NCI-H1436 (cell line): Measurements from ENCODE around the gene PCNT.
"Not testable (repeated sequence)": the region's sequence is repeated elsewhere in the genome, so short reads cannot be mapped to it uniquely, and the experiment has no call there.

Source experiments
- DNase-seq: peaks from one replicate; lab custom pipeline; 2025; lab: John Stamatoyannopoulos, UW

PCNT gene

GRCh38 chr21:46384556-46384955 is 60.6 kb downstream of the PCNT start:
- no peak for DNase-seq

- no peak for DNase-seq
These were observed 62.1 kb downstream of the PCNT start for GRCh38 chr21:46385846-46386733.

GRCh38 chr21:46386734-46387088 is 62.8 kb downstream of the PCNT start:
- no peak for DNase-seq

GRCh38 chr21:46388206-46388880 is 64.4 kb downstream of the PCNT start:
- no peak for DNase-seq

DNA sequence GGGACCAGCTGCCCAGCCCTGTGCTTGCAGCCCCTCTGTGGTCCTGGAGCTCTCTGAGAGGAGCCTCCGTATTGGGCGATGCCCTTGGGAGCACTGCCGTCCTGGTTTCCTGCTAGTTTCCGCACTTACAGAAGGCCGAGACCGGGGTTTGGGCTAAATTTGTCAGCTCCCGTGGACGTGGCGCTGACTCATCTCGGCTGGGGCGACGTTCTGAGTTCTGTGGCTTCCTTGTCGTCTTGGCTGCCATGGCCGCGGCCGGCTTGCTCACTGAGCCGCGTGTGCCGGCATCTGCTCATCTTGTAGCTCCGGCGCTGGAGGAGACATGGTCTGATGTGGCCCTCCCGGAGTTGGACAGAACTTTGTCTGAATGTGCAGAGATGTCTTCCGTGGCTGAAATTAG is 64.9 kb downstream of the PCNT start:
- DNase-seq, result no peak

GRCh38 chr21:46390603-46391545 is 66.9 kb downstream of the PCNT start:
- no peak for DNase-seq

- DNase-seq, result no peak
These were observed 67.8 kb downstream of the PCNT start for GRCh38 chr21:46391773-46392172.

DNA sequence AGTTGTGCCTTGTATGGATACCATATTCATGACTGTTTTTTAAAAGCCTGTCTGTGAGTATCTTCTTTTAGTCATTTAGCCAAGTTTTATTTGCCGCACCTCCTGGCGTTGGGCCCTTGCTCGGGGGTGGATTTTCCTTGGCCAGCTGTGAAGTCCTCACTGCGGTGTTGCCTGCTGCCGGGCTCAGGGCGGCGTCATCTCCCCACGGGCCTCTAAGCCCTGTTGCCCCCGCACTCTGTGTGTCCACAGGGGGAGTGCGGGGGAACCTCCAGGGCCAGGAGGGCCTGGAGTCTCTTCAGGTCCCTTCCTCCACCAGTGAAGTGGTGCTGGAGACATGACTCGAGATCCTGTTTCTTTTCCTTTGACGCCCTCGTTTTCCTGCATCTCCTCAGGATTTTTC is 69.0 kb downstream of the PCNT start:
- DNase-seq, result no peak

DNA sequence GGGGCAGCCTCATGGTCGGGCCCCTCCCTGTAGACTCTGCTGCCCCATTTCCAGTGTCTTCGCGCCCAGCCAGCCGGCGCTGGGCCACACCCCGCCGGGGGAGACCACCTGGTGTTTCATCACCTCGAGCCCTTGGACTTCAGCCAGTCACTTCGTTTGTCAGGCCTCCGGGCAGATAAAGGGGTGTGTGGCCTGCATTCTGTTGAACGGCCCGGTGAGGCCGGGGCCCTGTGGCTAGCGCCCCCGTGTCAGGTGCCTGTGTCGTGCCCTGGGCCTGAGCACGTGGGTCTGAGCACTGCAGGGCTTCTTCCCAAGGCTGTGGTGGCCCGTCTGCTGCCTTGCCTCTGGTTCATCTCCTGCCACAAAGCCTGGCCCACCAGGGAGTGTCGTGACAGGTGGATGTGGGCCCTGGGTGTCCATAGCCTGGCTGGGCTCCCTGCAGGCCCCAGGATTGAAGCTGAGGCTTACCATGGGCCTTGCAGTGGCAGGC is 69.5 kb downstream of the PCNT start:
- DNase-seq, result no peak

GRCh38 chr21:46393941-46394594 is 70.1 kb downstream of the PCNT start:
- no peak for DNase-seq

GRCh38 chr21:46394595-46395104 is 70.7 kb downstream of the PCNT start:
- DNase-seq, result peak; percentile 25

- no peak for DNase-seq
These were observed 73.4 kb downstream of the PCNT start for GRCh38 chr21:46397211-46397905.

- DNase-seq, result no peak
These were observed 74.0 kb downstream of the PCNT start for GRCh38 chr21:46397993-46398392.

- DNase-seq, result no peak
These were observed 75.2 kb downstream of the PCNT start for GRCh38 chr21:46399129-46399528.

- no peak for DNase-seq
These were observed 75.7 kb downstream of the PCNT start for GRCh38 chr21:46399686-46400085.

DNA sequence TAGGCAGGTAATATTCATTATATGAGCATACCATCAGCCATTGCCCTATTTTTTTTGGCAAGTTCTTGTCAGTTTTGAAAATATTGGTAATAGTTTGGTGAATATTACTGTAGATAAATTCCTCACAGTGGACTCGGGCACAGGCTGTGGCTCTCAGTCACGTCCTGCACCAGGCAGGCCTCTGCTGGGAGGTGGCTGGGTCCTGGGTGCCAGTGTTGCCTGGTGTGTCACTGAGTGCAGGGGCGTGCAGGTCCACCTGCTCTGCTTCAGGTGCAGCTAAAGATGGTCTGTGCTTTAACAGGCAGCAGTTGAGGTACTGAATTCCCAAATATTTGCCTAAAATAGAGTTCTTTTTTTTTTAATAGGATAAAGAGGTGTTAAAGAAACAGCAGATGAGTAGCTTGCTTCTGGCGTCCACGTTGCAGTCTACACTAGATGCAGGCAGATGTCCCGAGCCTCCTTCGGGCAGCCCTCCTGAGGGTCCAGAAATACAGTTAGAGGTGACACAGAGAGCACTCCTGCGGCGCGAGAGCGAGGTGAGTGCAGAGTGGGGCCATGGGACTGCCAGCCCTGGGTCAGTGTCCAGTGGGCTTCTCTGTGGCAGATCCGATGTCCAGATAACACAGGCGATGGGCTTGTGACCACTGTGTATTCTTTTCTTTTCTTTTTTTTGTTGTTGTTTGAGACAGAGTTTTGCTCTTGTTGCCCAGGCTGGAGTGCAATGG is 77.4 kb downstream of the PCNT start:
- no peak for DNase-seq

DNA sequence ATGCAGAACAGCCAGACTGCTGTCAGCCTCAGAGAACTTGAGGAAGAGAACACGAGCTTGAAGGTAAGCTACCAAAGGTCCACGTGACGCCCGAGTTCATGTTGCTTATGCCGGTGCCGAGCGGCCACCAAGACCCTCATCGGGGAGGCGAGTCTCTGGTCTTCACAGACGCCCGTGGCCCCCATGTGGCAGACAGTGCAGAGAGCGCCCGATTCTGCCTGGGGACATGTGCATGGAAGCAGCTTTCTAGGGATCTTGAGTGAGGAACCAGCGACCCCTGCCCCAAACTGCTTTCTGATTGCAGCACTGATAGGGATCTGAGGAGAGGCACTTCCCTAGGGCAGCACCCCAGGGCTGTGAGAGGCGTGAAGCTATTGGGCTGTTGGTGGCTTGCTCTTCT is 78.5 kb downstream of the PCNT start:
- no peak for DNase-seq

DNA sequence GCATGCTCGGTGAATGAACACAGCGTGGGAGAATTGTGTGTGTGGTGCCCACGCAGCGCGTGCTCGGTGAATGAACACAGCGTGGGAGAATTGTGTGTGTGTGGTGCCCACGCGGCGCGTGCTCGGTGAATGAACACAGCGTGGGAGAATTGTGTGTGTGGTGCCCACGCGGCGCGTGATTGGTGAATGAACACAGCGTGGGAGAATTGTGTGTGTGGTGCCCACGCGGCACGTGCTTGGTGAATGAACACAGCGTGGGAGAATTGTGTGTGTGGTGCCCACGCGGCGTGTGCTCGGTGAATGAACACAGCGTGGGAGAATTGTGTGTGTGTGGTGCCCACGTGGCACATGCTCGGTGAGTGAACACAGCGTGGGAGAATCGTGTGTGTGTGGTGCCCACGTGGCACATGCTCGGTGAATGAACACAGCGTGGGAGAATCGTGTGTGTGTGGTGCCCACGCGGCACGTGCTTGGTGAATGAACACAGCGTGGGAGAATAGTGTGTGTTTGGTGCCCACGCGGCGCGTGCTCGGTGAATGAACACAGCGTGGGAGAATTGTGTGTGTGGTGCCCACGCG is 79.4 kb downstream of the PCNT start:
- DNase-seq, result not testable (repeated sequence)

DNA sequence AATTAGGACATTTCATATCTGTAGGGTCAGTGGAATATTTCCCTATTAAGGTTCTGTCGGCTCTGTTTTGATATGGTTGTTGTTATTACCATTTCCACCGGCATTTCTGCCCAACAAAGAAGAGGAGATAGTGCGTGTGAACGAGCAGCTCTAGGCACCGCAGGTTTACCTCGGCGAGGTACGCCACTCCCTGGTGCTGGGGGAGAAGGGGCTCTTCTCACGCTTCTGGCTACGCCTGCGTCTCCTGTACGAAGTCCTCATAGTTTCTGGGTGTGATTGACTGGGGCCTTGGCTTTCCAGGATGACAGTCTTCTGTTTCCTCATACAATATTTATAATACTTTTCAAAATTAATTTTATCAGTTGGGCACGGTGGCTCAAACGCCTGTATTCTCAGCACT is 80.3 kb downstream of the PCNT start:
- DNase-seq, result no peak

- no peak for DNase-seq
These were observed 82.0 kb downstream of the PCNT start for GRCh38 chr21:46406001-46406400.
